Measurements from ENCODE around the gene SF3B5. TPM values are rescaled to one million over a fixed set of nuclear protein-coding genes. Genes with fewer than 3 reads are reported as not detected.

Gene SF3B5
- total RNA-seq, 1 donor from 2014 or later: 129 TPM

- Histone ChIP-seq H3K4me1 (ENCODE audit: insufficient read depth, low read length) (no peaks in the 10 kb centered on the region), H3K9me3 (ENCODE audit: insufficient read depth, low read depth, low read length) (no peaks in the 10 kb centered on the region), H3K36me3 (ENCODE audit: insufficient read depth, low read length) (no peaks in the 10 kb centered on the region), H3K27me3 (ENCODE audit: insufficient read depth, low read length) (no peaks in the 10 kb centered on the region), H3K4me3 (ENCODE audit: insufficient read depth, low read depth, low read length) (no peak overlapping the region), H3K27ac (ENCODE audit: low read depth, low read length) (no peak overlapping the region), H3K9ac (ENCODE audit: low read length) (no peak overlapping the region), H3K4me2 (ENCODE audit: low read length) (no peak overlapping the region), H2AFZ (ENCODE audit: low read depth, low read length) (no peak overlapping the region), H3K79me2 (ENCODE audit: insufficient read depth, low read length) (no peaks in the 10 kb centered on the region), H4K20me1 (ENCODE audit: insufficient read depth, low read length) (no peaks in the 10 kb centered on the region)
- H3K9me3 Mint-ChIP-seq (ENCODE audit: unreplicated experiment): no peaks in the 10 kb centered on the region
- H3K27me3 Mint-ChIP-seq (ENCODE audit: low read depth, unreplicated experiment): peaks cover 14% of the 10 kb centered on the region
- no peak overlapping the region for H3K27ac Mint-ChIP-seq (ENCODE audit: unreplicated experiment)
- DNase-seq (ENCODE audit: low read depth) (no peak), FAIRE-seq (no peak)
- H3K4me3 Mint-ChIP-seq (ENCODE audit: unreplicated experiment): no peak overlapping the region
- TF ChIP-seq CTCF (IDR thresholded peaks at IDR 0.05; ENCODE audit: insufficient read depth, low read depth, low read length) (no peak), EZH2 (IDR thresholded peaks at IDR 0.05; ENCODE audit: insufficient read depth, low read length) (no peak)
- no peaks in the 10 kb centered on the region for H3K36me3 Mint-ChIP-seq (ENCODE audit: low read depth, unreplicated experiment)
- H3K4me1 Mint-ChIP-seq (ENCODE audit: low read depth, unreplicated experiment): no peaks in the 10 kb centered on the region
These were observed 28.5 kb upstream of the SF3B5 start for GRCh38 chr6:144123836-144124235.

DNA sequence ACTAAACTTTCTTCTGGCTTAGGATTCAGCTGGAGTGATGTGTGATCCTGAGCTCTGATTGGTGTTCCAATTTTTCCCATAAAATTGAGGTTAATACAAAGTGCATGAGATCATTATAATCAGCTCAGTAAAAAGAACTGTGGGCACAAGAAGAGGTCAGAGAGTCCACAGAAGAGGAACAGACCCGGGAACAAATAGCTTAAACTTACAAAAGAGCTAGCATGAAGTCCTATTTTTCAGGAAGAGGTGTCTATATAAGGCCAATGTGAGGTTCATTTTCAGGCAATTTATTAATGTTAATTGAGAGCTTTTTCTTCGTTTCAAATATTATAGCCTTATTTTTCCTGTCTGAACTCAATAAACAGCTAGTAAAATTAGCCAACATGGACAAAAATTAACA lies 28.0 kb upstream of the SF3B5 start:
- no peak for DNase-seq (ENCODE audit: low read depth)
- Histone ChIP-seq H3K36me3 (ENCODE audit: insufficient read depth, low read length) (no peaks in the 10 kb centered on the region), H3K4me1 (ENCODE audit: insufficient read depth, low read length) (no peaks in the 10 kb centered on the region), H2AFZ (ENCODE audit: low read depth, low read length) (no peak overlapping the region), H4K20me1 (ENCODE audit: insufficient read depth, low read length) (no peaks in the 10 kb centered on the region), H3K79me2 (ENCODE audit: insufficient read depth, low read length) (no peaks in the 10 kb centered on the region), H3K9ac (ENCODE audit: low read length) (no peak overlapping the region), H3K27me3 (ENCODE audit: insufficient read depth, low read length) (no peaks in the 10 kb centered on the region), H3K4me3 (ENCODE audit: insufficient read depth, low read depth, low read length) (no peak overlapping the region), H3K27ac (ENCODE audit: low read depth, low read length) (no peak overlapping the region), H3K4me2 (ENCODE audit: low read length) (no peak overlapping the region), H3K9me3 (ENCODE audit: insufficient read depth, low read depth, low read length) (no peaks in the 10 kb centered on the region)
- TF ChIP-seq EZH2 (IDR thresholded peaks at IDR 0.05; ENCODE audit: insufficient read depth, low read length) (no peak), CTCF (IDR thresholded peaks at IDR 0.05; ENCODE audit: insufficient read depth, low read depth, low read length) (no peak)
- Mint-ChIP-seq H3K4me3 (ENCODE audit: unreplicated experiment) (no peak overlapping the region), H3K27ac (ENCODE audit: unreplicated experiment) (no peak overlapping the region), H3K36me3 (ENCODE audit: low read depth, unreplicated experiment) (no peaks in the 10 kb centered on the region), H3K9me3 (ENCODE audit: unreplicated experiment) (no peaks in the 10 kb centered on the region), H3K27me3 (ENCODE audit: low read depth, unreplicated experiment) (peaks cover 14% of the 10 kb centered on the region), H3K4me1 (ENCODE audit: low read depth, unreplicated experiment) (no peaks in the 10 kb centered on the region)
- no peak for FAIRE-seq

DNA sequence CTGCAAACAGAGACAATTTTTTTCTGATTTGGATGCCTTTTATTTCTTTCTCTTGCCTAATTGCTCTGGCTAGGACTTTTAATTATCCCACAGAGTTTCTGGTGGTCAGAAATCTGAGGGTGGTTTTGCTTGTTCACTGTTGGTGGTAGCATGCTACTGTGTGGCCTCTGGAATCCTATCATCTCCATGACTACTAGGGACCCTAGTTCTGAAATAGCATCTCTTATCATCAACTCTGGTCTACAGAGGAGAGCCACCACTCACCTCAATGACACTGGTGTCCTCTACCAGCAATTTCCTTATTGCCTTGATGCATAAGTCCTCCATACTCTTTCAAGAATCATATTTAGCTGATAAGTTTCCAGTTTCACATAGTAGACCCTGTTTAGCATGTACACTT lies 27.5 kb upstream of the SF3B5 start:
- Histone ChIP-seq H3K4me2 (ENCODE audit: low read length) (no peak overlapping the region), H2AFZ (ENCODE audit: low read depth, low read length) (no peak overlapping the region), H4K20me1 (ENCODE audit: insufficient read depth, low read length) (no peaks in the 10 kb centered on the region), H3K36me3 (ENCODE audit: insufficient read depth, low read length) (no peaks in the 10 kb centered on the region), H3K4me3 (ENCODE audit: insufficient read depth, low read depth, low read length) (no peak overlapping the region), H3K4me1 (ENCODE audit: insufficient read depth, low read length) (no peaks in the 10 kb centered on the region), H3K27ac (ENCODE audit: low read depth, low read length) (no peak overlapping the region), H3K9me3 (ENCODE audit: insufficient read depth, low read depth, low read length) (no peaks in the 10 kb centered on the region), H3K27me3 (ENCODE audit: insufficient read depth, low read length) (no peaks in the 10 kb centered on the region), H3K9ac (ENCODE audit: low read length) (no peak overlapping the region), H3K79me2 (ENCODE audit: insufficient read depth, low read length) (no peaks in the 10 kb centered on the region)
- no peak overlapping the region for H3K27ac Mint-ChIP-seq (ENCODE audit: unreplicated experiment)
- no peaks in the 10 kb centered on the region for H3K36me3 Mint-ChIP-seq (ENCODE audit: low read depth, unreplicated experiment)
- no peak for TF ChIP-seq CTCF (IDR thresholded peaks at IDR 0.05; ENCODE audit: insufficient read depth, low read depth, low read length)
- H3K4me3 Mint-ChIP-seq (ENCODE audit: unreplicated experiment): no peak overlapping the region
- peaks cover 14% of the 10 kb centered on the region for H3K27me3 Mint-ChIP-seq (ENCODE audit: low read depth, unreplicated experiment)
- no peaks in the 10 kb centered on the region for H3K4me1 Mint-ChIP-seq (ENCODE audit: low read depth, unreplicated experiment)
- FAIRE-seq (no peak), DNase-seq (ENCODE audit: low read depth) (no peak)
- no peaks in the 10 kb centered on the region for H3K9me3 Mint-ChIP-seq (ENCODE audit: unreplicated experiment)

Data from astrocyte (in vitro differentiated cells and primary cell).